Activated CD4-positive, alpha-beta T cell treated with anti-CD3 and anti-CD28 coated beads for 4 hours (primary cell): ENCODE data around the gene FGFR2.
"Not testable (repeated sequence)": the region's sequence is repeated elsewhere in the genome, so short reads cannot be mapped to it uniquely, and the experiment has no call there.

Experiments used
- DNase-seq, 2 donors: peaks; one replicate each; pipeline ENCODE4 v3.0.0-alpha.2; 2020

Gene FGFR2

GRCh38 chr10:121583857-121584256, 14.4 kb downstream of the FGFR2 start:
- DNase-seq: no peak

- DNase-seq: no peak
Observed at GRCh38 chr10:121583258-121583657, 15.0 kb downstream of the FGFR2 start.

- no peak for DNase-seq
Observed at GRCh38 chr10:121580276-121581116, 17.7 kb downstream of the FGFR2 start.

GRCh38 chr10:121579656-121580055, 18.6 kb downstream of the FGFR2 start:
- DNase-seq: no peak

GRCh38 chr10:121578965-121579364, 19.3 kb downstream of the FGFR2 start:
- DNase-seq: no peak

- DNase-seq: no peak
Observed at GRCh38 chr10:121578298-121578697, 19.9 kb downstream of the FGFR2 start.

- no peak for DNase-seq
Observed at GRCh38 chr10:121577568-121577967, 20.7 kb downstream of the FGFR2 start.

GRCh38 chr10:121576139-121576538, 22.1 kb downstream of the FGFR2 start:
- no peak for DNase-seq

- no peak for DNase-seq
Observed at GRCh38 chr10:121574519-121575166, 23.6 kb downstream of the FGFR2 start.

GRCh38 chr10:121573538-121573941, 24.7 kb downstream of the FGFR2 start:
- DNase-seq: no peak

- no peak for DNase-seq
Observed at GRCh38 chr10:121572859-121573537, 25.2 kb downstream of the FGFR2 start.

- no peak for DNase-seq
Observed at GRCh38 chr10:121570315-121570714, 27.9 kb downstream of the FGFR2 start.

GRCh38 chr10:121568275-121568674, 30.0 kb downstream of the FGFR2 start:
- no peak for DNase-seq

- DNase-seq: no peak
Observed at GRCh38 chr10:121567569-121567968, 30.7 kb downstream of the FGFR2 start.

- no peak for DNase-seq
Observed at GRCh38 chr10:121566755-121567154, 31.5 kb downstream of the FGFR2 start.

GRCh38 chr10:121559326-121560026, 38.8 kb downstream of the FGFR2 start:
- DNase-seq: no peak

- no peak for DNase-seq
Observed at GRCh38 chr10:121558238-121558637, 40.0 kb downstream of the FGFR2 start.

GRCh38 chr10:121556918-121557573, 41.2 kb downstream of the FGFR2 start:
- DNase-seq: no peak

GRCh38 chr10:121556455-121556854, 41.8 kb downstream of the FGFR2 start:
- no peak for DNase-seq

GRCh38 chr10:121554916-121555315, 43.3 kb downstream of the FGFR2 start:
- DNase-seq: not testable (repeated sequence)

GRCh38 chr10:121553511-121554264, 44.6 kb downstream of the FGFR2 start:
- DNase-seq: no peak

GRCh38 chr10:121552746-121553145, 45.5 kb downstream of the FGFR2 start:
- DNase-seq: no peak
